ENCODE results near the gene DLL1.

DLL1 gene

DNA sequence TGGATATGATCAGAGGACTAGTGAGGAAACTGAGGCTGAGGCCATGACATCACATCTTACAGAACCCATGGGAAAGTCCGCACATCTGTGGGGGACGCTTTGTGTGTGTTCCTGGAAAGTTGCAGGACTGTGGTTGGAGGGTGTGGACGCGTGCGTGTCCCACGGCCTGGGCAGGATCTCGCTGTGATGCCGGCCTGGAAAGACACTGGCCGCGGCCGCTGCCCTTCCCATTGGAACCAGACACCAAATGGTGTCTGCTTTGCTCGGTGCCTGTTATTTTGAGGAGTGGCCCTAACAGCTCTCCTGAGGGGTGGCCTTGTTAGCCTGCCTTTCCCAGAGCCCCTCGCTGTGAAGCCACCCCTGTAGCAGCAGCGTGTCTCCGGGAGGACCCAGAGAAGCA, 41.1 kb downstream of the DLL1 start:
- DNase-seq (ENCODE audit: low read depth), result no peak
- TF ChIP-seq, protein P1, sequence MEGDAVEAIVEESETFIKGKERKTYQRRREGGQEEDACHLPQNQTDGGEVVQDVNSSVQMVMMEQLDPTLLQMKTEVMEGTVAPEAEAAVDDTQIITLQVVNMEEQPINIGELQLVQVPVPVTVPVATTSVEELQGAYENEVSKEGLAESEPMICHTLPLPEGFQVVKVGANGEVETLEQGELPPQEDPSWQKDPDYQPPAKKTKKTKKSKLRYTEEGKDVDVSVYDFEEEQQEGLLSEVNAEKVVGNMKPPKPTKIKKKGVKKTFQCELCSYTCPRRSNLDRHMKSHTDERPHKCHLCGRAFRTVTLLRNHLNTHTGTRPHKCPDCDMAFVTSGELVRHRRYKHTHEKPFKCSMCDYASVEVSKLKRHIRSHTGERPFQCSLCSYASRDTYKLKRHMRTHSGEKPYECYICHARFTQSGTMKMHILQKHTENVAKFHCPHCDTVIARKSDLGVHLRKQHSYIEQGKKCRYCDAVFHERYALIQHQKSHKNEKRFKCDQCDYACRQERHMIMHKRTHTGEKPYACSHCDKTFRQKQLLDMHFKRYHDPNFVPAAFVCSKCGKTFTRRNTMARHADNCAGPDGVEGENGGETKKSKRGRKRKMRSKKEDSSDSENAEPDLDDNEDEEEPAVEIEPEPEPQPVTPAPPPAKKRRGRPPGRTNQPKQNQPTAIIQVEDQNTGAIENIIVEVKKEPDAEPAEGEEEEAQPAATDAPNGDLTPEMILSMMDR (conservative IDR thresholded peaks at IDR 0.05; ENCODE audit: low read depth, low read length), result no peak
- no peak overlapping the region for H3K4me3 ChIP-seq (ENCODE audit: low read length)

GRCh38 chr6:170248861-170249600, 41.8 kb downstream of the DLL1 start:
- TF ChIP-seq, protein P1 (conservative IDR thresholded peaks at IDR 0.05; ENCODE audit: low read depth, low read length), result no peak

GRCh38 chr6:170248111-170248805, 42.6 kb downstream of the DLL1 start:
- TF ChIP-seq, protein P1 (conservative IDR thresholded peaks at IDR 0.05; ENCODE audit: low read depth, low read length), result no peak
- H3K4me3 ChIP-seq (ENCODE audit: low read length), result no peak overlapping the region
- no peak for DNase-seq (ENCODE audit: low read depth)

More at GRCh38 chr6:170248861-170249600, 41.8 kb downstream of the DLL1 start:
- H3K4me3 ChIP-seq (ENCODE audit: low read length), result no peak overlapping the region
- no peak for DNase-seq (ENCODE audit: low read depth)

DNA sequence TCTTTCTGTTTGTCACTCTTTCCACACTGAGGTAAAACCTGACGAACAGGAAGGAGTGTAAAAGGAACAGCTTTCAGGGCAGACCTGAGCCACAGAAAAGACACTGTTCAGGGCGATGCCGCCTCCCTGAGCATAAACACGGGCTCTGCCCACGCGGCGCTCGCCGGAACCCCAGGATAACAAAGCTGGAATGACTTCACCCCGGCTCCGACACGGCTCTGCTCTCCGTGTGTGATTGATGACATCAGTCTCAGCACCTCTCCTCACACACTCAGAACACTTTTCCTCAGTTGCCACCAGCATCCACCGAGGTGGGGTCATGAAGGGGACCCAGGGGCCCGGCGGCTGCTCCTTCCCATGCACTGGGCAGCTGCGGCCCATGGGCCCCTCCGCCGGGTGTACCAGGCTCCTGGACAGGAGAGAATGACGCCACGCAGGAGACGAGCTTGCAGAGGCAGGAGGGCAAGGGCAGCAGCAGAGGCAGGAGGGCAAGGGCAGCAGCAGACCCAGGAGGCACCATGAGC, 43.6 kb downstream of the DLL1 start:
- H3K4me3 ChIP-seq (ENCODE audit: low read length), result no peak overlapping the region
- DNase-seq (ENCODE audit: low read depth), result no peak
- TF ChIP-seq, protein P1 (conservative IDR thresholded peaks at IDR 0.05; ENCODE audit: low read depth, low read length), result no peak

GRCh38 chr6:170245475-170245992, 45.3 kb downstream of the DLL1 start:
- DNase-seq (ENCODE audit: low read depth), result no peak
- TF ChIP-seq, protein P1 (conservative IDR thresholded peaks at IDR 0.05; ENCODE audit: low read depth, low read length), result no peak

DNA sequence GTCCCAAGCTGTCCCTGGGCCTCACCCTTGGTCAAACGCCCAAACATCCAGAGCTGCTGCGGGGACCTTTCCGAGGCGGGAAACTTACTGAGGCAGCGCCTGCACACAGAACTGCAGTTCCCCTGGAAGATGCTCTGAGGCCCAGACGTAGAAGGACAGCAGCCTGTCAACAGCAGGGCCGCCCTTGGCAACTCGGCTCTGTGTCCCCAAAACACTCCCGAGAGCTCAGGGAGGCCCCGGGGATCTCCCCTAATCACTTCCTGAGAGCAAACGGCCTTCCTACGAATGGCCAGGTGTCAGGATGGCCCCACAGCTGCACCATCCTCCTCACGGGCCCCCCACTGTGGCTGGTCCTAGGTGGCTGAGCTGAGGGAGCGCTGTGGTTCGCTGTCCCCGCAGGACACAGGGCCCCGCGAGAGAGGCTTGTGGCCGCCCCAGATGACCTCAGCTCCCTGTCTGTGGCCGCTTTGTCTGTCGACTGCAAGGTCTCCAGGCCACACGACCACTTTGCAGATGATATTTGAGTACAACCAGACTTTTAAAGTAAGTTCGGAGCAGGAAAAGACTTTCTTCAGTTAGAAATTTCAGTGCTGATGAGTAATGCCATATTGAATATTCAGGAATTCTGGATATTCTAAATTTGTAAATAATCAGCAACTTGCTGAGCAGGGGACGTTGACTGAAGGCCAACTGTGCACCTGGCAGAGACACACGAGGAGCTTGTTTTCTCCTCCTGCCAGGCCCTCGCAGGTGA, 46.0 kb downstream of the DLL1 start:
- TF ChIP-seq, protein P1 (conservative IDR thresholded peaks at IDR 0.05; ENCODE audit: low read depth, low read length), result no peak
- no peak overlapping the region for H3K4me3 ChIP-seq (ENCODE audit: low read length)
- DNase-seq (ENCODE audit: low read depth), result no peak

More at GRCh38 chr6:170245475-170245992, 45.3 kb downstream of the DLL1 start:
- no peak overlapping the region for H3K4me3 ChIP-seq (ENCODE audit: low read length)
